ENCODE results near the gene PAX1. TPM values are rescaled to one million over a fixed set of nuclear protein-coding genes. Genes with fewer than 3 reads are reported as not detected.

Gene PAX1
- total and polyA plus RNA-seq, 7 experiments from 2014 or later = not detected

Other genes starting within 250 kb of the PAX1 start
- gene NKX2-2, start 191.6 kb upstream of the PAX1 start, total RNA-seq = not detected
- gene NKX2-2, start 191.6 kb upstream of the PAX1 start, polyA plus RNA-seq = not detected

Measured in naive thymus-derived CD4-positive, alpha-beta T cell (primary cell).